ENCODE measurements around the gene MED13. TPM values are rescaled to one million over a fixed set of nuclear protein-coding genes. Genes with fewer than 3 reads are reported as not detected.
"Not testable (repeated sequence)": the region's sequence is repeated elsewhere in the genome, so short reads cannot be mapped to it uniquely, and the experiment has no call there.

MED13 gene
- polyA plus RNA-seq, 3 donors = 2.1 to 32.0 (median 5.0) TPM

GRCh38 chr17:62008294-62008693 is 56.8 kb downstream of the MED13 start:
- H4K20me1 ChIP-seq (ENCODE audit: insufficient read depth, low read length) = peaks cover 80% of the 10 kb centered on the region
- Mint-ChIP-seq H3K36me3 (peaks cover 55 to 87% of the 10 kb centered on the region in 2 donors), H3K27ac (peak overlapping the region in 1 of 7 donors; percentile 36), H3K4me1 (no peaks in the 10 kb centered on the region), H3K4me3 (no peak overlapping the region), H3K9me3 (no peaks in the 10 kb centered on the region), H3K27me3 (ENCODE audit: low read depth in 3 of 3) (no peaks in the 10 kb centered on the region)
- no peaks in the 10 kb centered on the region for H3K9me3 ChIP-seq (replicated peaks in 1 of 2; ENCODE audit: control insufficient read depth in 1 of 2, insufficient read depth in 1 of 2, low read length in 2 of 2)
- intact Hi-C loops (cut with micrococcal nuclease) = no loop called here
- H2AFZ ChIP-seq (ENCODE audit: insufficient read depth, low read depth, low read length, poor library complexity, severe bottlenecking) = no peak overlapping the region
- DNase-seq = no peak
- H3K36me3 ChIP-seq (replicated peaks in 1 of 2; ENCODE audit: control insufficient read depth in 1 of 2, insufficient read depth in 2 of 2, low read length in 2 of 2) = peaks cover 60 to 92% of the 10 kb centered on the region in 2 donors
- no CpG with 5 or more reads among the region's 5 CpGs for WGBS (ENCODE audit: insufficient coverage)
- H3K4me3 ChIP-seq (replicated peaks in 1 of 3; ENCODE audit: low read depth in 2 of 3, low read length in 3 of 3) = no peak overlapping the region
- H3K27ac ChIP-seq (ENCODE audit: low read depth in 1 of 2, low read length in 2 of 2) = no peak overlapping the region
- H3K27me3 ChIP-seq (ENCODE audit: control insufficient read depth in 2 of 2, insufficient read depth in 2 of 2, low read length in 2 of 2) = no peaks in the 10 kb centered on the region
- no peak overlapping the region for H3K9ac ChIP-seq (ENCODE audit: insufficient read depth, low read length, poor library complexity, severe bottlenecking)
- no peak overlapping the region for H3K4me2 ChIP-seq (replicated peaks; ENCODE audit: extremely low read depth, low read length, poor library complexity, severe bottlenecking)
- no peaks in the 10 kb centered on the region for H3K4me1 ChIP-seq (ENCODE audit: control insufficient read depth in 1 of 2, insufficient read depth in 2 of 2, low read length in 2 of 2)
- H3K79me2 ChIP-seq (ENCODE audit: insufficient read depth, low read length) = peaks cover 63% of the 10 kb centered on the region
- no peak for TF ChIP-seq CTCF (IDR thresholded peaks at IDR 0.05)

DNA sequence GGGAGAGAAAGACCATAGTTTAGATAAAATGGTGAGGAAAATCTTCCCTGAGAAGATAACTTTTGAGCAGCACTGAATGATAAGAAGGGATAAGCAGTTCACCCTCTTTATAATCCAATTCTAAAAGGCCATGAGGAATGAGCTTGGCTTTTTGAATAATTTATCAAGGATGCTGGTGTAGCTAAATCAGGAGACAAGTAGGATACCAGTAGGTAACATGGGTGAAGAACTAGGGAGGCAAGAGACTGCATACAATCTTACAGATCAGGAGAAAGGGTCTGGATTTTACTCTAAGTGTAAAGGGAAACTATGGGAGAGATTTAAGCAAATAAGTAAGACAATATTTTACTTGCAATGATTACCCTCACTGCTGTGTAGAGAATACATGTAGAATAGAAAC is 60.7 kb downstream of the MED13 start:
- H3K27ac ChIP-seq (ENCODE audit: low read depth in 1 of 2, low read length in 2 of 2) = no peak overlapping the region
- peaks cover 50 to 94% of the 10 kb centered on the region in 2 donors for H3K36me3 ChIP-seq (replicated peaks in 1 of 2; ENCODE audit: control insufficient read depth in 1 of 2, insufficient read depth in 2 of 2, low read length in 2 of 2)
- no peak overlapping the region for H3K4me3 ChIP-seq (replicated peaks in 1 of 3; ENCODE audit: low read depth in 2 of 3, low read length in 3 of 3)
- peak overlapping the region in 1 of 7 donors; percentile 15 for H3K27ac Mint-ChIP-seq
- peaks cover 82% of the 10 kb centered on the region for H3K79me2 ChIP-seq (ENCODE audit: insufficient read depth, low read length)
- no peaks in the 10 kb centered on the region for H3K4me1 Mint-ChIP-seq
- no peaks in the 10 kb centered on the region for H3K9me3 Mint-ChIP-seq
- no peak overlapping the region for H3K4me3 Mint-ChIP-seq
- DNase-seq = no peak
- TF ChIP-seq CTCF (IDR thresholded peaks at IDR 0.05) = no peak
- H4K20me1 ChIP-seq (ENCODE audit: insufficient read depth, low read length) = peaks cover 92% of the 10 kb centered on the region
- peaks cover 44 to 84% of the 10 kb centered on the region in 2 donors for H3K36me3 Mint-ChIP-seq
- H3K4me2 ChIP-seq (replicated peaks; ENCODE audit: extremely low read depth, low read length, poor library complexity, severe bottlenecking) = no peak overlapping the region
- H3K9me3 ChIP-seq (replicated peaks in 1 of 2; ENCODE audit: control insufficient read depth in 1 of 2, insufficient read depth in 1 of 2, low read length in 2 of 2) = no peaks in the 10 kb centered on the region
- H3K4me1 ChIP-seq (ENCODE audit: control insufficient read depth in 1 of 2, insufficient read depth in 2 of 2, low read length in 2 of 2) = no peaks in the 10 kb centered on the region
- no peak overlapping the region for H3K9ac ChIP-seq (ENCODE audit: insufficient read depth, low read length, poor library complexity, severe bottlenecking)
- no peaks in the 10 kb centered on the region for H3K27me3 ChIP-seq (ENCODE audit: control insufficient read depth in 2 of 2, insufficient read depth in 2 of 2, low read length in 2 of 2)
- intact Hi-C loops (cut with micrococcal nuclease) = no loop called here
- H3K27me3 Mint-ChIP-seq (ENCODE audit: low read depth in 3 of 3) = no peaks in the 10 kb centered on the region
- no peak overlapping the region for H2AFZ ChIP-seq (ENCODE audit: insufficient read depth, low read depth, low read length, poor library complexity, severe bottlenecking)

DNA sequence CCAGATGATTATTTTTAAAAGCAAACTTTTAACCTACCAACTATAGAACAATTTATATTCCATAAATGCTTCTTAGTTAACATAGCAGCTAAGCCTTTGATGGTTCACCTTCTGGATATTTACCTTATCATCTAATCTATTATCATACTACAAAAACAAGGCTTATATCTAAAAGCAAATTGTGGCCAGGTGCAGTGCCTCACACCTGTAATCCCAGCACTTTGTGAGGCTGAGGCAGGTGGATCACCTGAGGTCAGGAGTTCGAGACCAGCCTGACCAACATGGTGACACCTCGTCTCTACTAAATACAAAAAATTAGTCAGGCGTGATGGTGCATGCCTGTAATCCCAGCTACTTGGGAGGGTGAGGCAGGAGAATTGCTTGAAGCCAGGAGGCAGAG is 61.9 kb downstream of the MED13 start:
- H3K4me2 ChIP-seq (replicated peaks; ENCODE audit: extremely low read depth, low read length, poor library complexity, severe bottlenecking); H3K4me1 Mint-ChIP-seq; H3K9me3 ChIP-seq (replicated peaks in 1 of 2; ENCODE audit: control insufficient read depth in 1 of 2, insufficient read depth in 1 of 2, low read length in 2 of 2); H3K4me1 ChIP-seq (ENCODE audit: control insufficient read depth in 1 of 2, insufficient read depth in 2 of 2, low read length in 2 of 2); H3K27me3 Mint-ChIP-seq (ENCODE audit: low read depth in 3 of 3); intact Hi-C loops (cut with micrococcal nuclease); H3K27ac ChIP-seq (ENCODE audit: low read depth in 1 of 2, low read length in 2 of 2); H3K9me3 Mint-ChIP-seq; DNase-seq; H3K4me3 Mint-ChIP-seq; H3K9ac ChIP-seq (ENCODE audit: insufficient read depth, low read length, poor library complexity, severe bottlenecking); H3K27me3 ChIP-seq (ENCODE audit: control insufficient read depth in 2 of 2, insufficient read depth in 2 of 2, low read length in 2 of 2); H2AFZ ChIP-seq (ENCODE audit: insufficient read depth, low read depth, low read length, poor library complexity, severe bottlenecking); H3K4me3 ChIP-seq (replicated peaks in 1 of 3; ENCODE audit: low read depth in 2 of 3, low read length in 3 of 3): not testable (repeated sequence)
- peaks cover 76% of the 10 kb centered on the region for H3K79me2 ChIP-seq (ENCODE audit: insufficient read depth, low read length)
- peaks cover 38 to 80% of the 10 kb centered on the region in 2 donors for H3K36me3 Mint-ChIP-seq
- peak overlapping the region in 1 of 7 donors; percentile 46 for H3K27ac Mint-ChIP-seq
- WGBS (ENCODE audit: insufficient coverage) = 100% methylated on average over 1 of the region's 3 CpGs
- peaks cover 90% of the 10 kb centered on the region for H4K20me1 ChIP-seq (ENCODE audit: insufficient read depth, low read length)
- H3K36me3 ChIP-seq (replicated peaks in 1 of 2; ENCODE audit: control insufficient read depth in 1 of 2, insufficient read depth in 2 of 2, low read length in 2 of 2) = peaks cover 40 to 95% of the 10 kb centered on the region in 2 donors

Measured in CD14-positive monocyte (primary cell).